Uterine smooth muscle cell (primary cell): ENCODE data around the gene OPALIN. TPM values are rescaled to one million over a fixed set of nuclear protein-coding genes. Genes with fewer than 3 reads are reported as not detected.

Experiments used
- total RNA-seq: library from RNA; depleted of rRNA; stranded (reverse); fragments of >200 nt; gene quantifications from 2 replicates; pipeline ENCODE4 v1.2.3, GENCODE V29; 2014

The OPALIN gene, protein sequence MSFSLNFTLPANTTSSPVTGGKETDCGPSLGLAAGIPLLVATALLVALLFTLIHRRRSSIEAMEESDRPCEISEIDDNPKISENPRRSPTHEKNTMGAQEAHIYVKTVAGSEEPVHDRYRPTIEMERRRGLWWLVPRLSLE
- not detected in 2 replicates for total RNA-seq

GRCh38 chr10:96358851-96359540 is at the start of gene OPALIN:
Gene OPALIN (minus strand): TSS chr10:96359002. CDS start chr10:96358896, 106 bp downstream.

GRCh38 chr10:96304230-96304629 is 54.6 kb downstream of the OPALIN start, which contains the start of gene DNTT:
Gene DNTT (plus strand): TSS chr10:96304434. CDS start chr10:96304498, 64 bp downstream.

Other genes with a start within 250 kb of the OPALIN start
- gene ZNF518A, start 228.7 kb downstream of the OPALIN start, total RNA-seq, result 15.5 and 21.4 TPM in 2 replicates
- gene BLNK, start 87.4 kb downstream of the OPALIN start, total RNA-seq, result not detected in 2 replicates
- gene DNTT, start 54.6 kb downstream of the OPALIN start, total RNA-seq, result not detected in 2 replicates
- 0.12 and 0.22 TPM in 2 replicates for gene TLL2, start 154.9 kb upstream of the OPALIN start, total RNA-seq
- 142 and 161 TPM in 2 replicates for gene TM9SF3, start 228.0 kb upstream of the OPALIN start, total RNA-seq